DOHH2 (cell line): ENCODE results near the gene GBF1.

Experiments used
- EZH2phosphoT487 ChIP-seq: fragments of 200-600 bp; sonication (generic); IDR thresholded peaks from 2 replicates; pipeline ENCODE4 v1.6.1; 2017; ENCODE audit warnings: borderline replicate concordance, mild to moderate bottlenecking, antibody characterized with exemption, low read length, moderate library complexity, mixed read lengths
- TF ChIP-seq, protein P1 (sequence below): fragments of 200-600 bp; sonication (generic); IDR thresholded peaks from one replicate; pipeline ENCODE4 v1.5.1; 2014; ENCODE audit warnings: antibody characterized with exemption, mild to moderate bottlenecking, low read depth, low read length; ENCODE audit not compliant: poor library complexity, severe bottlenecking

DNA sequence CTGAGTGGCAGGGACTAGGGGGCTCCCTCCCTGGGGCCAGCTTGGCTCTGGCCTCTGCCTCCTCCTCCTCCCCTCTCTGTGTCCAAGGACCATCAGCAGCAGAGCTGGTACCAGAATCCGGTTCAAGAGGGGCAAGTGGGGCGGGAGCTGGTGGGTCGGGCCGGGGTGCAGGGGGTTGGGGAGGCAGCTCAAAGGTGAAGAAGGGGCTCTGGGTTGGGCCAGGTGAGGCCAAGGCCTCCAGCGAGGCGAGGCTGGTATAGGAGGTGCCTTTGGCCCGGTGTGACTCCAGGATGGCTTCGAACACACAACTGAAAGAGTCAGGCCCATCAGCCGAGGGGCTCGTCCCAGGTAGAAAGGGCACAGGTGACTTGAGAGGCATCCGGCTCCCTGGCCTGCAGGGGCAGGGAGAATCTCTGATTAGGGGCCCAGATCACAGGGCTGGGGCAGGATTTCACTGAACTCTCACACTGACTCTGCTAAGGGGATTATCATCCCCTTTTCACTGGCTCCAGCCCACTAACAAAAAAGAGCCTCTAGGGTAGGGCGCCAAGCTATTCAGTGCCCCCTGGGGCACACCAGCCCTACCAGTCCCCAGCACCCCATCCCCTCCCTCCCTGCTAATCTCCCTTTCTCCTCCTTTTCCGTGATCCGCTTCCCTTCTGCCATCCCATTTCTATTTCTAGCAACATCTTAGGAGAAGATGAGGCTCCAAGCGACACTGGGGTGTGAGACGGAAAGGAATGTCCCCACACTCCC, 168.7 kb downstream of the GBF1 start:
- TF ChIP-seq, protein P1, sequence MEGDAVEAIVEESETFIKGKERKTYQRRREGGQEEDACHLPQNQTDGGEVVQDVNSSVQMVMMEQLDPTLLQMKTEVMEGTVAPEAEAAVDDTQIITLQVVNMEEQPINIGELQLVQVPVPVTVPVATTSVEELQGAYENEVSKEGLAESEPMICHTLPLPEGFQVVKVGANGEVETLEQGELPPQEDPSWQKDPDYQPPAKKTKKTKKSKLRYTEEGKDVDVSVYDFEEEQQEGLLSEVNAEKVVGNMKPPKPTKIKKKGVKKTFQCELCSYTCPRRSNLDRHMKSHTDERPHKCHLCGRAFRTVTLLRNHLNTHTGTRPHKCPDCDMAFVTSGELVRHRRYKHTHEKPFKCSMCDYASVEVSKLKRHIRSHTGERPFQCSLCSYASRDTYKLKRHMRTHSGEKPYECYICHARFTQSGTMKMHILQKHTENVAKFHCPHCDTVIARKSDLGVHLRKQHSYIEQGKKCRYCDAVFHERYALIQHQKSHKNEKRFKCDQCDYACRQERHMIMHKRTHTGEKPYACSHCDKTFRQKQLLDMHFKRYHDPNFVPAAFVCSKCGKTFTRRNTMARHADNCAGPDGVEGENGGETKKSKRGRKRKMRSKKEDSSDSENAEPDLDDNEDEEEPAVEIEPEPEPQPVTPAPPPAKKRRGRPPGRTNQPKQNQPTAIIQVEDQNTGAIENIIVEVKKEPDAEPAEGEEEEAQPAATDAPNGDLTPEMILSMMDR: no peak
- no peak for TF ChIP-seq EZH2phosphoT487
